Dendritic cell treated with granulocyte-macrophage colony-stimulating factor and Interleukin-4, amounts not matched to agents 40 ng/mL and 50 ng/mL, for 4 days (primary cell): ENCODE measurements around the gene EDIL3.

Experiments used
- H3K27ac Mint-ChIP-seq: one replicate; pipeline ENCODE4 v1.8.0; 2022; ENCODE audit warnings: mild to moderate bottlenecking, mixed read lengths
- H3K27me3 Mint-ChIP-seq: one replicate; pipeline ENCODE4 v1.8.0; 2022; ENCODE audit warnings: mild to moderate bottlenecking, mixed read lengths
- H3K36me3 Mint-ChIP-seq: one replicate; pipeline ENCODE4 v1.8.0; 2022; ENCODE audit warnings: low read depth, mixed read lengths
- H3K4me1 Mint-ChIP-seq: one replicate; pipeline ENCODE4 v1.8.0; 2022; ENCODE audit warnings: low read depth, mixed read lengths
- H3K4me3 Mint-ChIP-seq: one replicate; pipeline ENCODE4 v1.8.0; 2022; ENCODE audit warnings: mild to moderate bottlenecking, moderate library complexity, mixed read lengths
- H3K9me3 Mint-ChIP-seq: one replicate; pipeline ENCODE4 v1.8.0; 2022; ENCODE audit warnings: mixed read lengths
- intact Hi-C: fragments of 100-400 bp; cut with micrococcal nuclease; formaldehyde crosslinking; loops from one replicate; pipeline ENCODE4 v1.15.0; 2022

EDIL3 gene

GRCh38 chr5:84119252-84119651, 265.4 kb downstream of the EDIL3 start:
- no peaks in the 10 kb centered on the region for H3K4me1 Mint-ChIP-seq
- H3K9me3 Mint-ChIP-seq: no peaks in the 10 kb centered on the region
- H3K36me3 Mint-ChIP-seq: no peaks in the 10 kb centered on the region
- no peaks in the 10 kb centered on the region for H3K27me3 Mint-ChIP-seq
- H3K27ac Mint-ChIP-seq: no peak overlapping the region
- no peak overlapping the region for H3K4me3 Mint-ChIP-seq
- intact Hi-C loops: no loop called here

DNA sequence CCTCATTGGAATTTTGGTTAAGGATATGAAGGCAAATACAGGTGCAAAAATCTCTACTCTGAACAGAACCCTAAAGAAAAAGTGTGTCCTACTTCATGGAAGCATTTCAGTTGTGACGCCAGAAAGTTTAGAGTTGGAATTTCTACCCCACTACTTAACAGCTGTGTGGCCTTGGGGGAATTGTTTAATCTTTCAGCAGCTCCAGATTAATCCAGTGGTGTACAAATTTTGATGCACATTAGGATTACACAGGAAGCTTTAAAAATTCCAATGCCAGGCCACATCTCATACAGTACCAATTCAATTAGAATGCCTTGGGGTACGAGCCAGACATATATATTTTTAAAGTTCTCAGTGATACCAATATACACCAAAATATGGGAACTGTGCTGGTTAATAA, 266.1 kb downstream of the EDIL3 start:
- Mint-ChIP-seq H3K4me1 (no peaks in the 10 kb centered on the region), H3K27ac (no peak overlapping the region), H3K36me3 (no peaks in the 10 kb centered on the region), H3K9me3 (no peaks in the 10 kb centered on the region), H3K27me3 (no peaks in the 10 kb centered on the region), H3K4me3 (no peak overlapping the region)
- intact Hi-C loops: no loop called here

DNA sequence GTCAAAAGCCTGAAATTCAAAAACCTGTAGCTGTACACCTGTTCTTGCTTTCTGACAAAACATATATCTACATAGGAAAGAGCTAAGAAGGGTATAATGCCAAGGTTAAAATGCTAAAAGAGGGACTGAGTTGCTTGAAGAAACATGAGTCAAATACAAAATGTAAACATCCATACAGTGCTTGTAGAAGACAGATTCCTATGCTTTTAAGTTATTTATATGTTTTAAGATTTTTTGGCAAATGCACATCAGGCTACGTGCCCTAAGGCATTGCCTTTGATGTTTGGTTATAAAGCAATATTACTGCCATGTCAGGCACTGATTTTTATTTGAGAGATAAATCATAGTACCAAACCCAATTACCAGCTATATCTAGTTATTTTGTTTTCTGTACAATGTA, 269.0 kb downstream of the EDIL3 start:
- Mint-ChIP-seq H3K27me3 (no peaks in the 10 kb centered on the region), H3K9me3 (no peaks in the 10 kb centered on the region), H3K27ac (no peak overlapping the region), H3K4me3 (no peak overlapping the region), H3K4me1 (no peaks in the 10 kb centered on the region), H3K36me3 (no peaks in the 10 kb centered on the region)
- intact Hi-C loops: no loop called here

DNA sequence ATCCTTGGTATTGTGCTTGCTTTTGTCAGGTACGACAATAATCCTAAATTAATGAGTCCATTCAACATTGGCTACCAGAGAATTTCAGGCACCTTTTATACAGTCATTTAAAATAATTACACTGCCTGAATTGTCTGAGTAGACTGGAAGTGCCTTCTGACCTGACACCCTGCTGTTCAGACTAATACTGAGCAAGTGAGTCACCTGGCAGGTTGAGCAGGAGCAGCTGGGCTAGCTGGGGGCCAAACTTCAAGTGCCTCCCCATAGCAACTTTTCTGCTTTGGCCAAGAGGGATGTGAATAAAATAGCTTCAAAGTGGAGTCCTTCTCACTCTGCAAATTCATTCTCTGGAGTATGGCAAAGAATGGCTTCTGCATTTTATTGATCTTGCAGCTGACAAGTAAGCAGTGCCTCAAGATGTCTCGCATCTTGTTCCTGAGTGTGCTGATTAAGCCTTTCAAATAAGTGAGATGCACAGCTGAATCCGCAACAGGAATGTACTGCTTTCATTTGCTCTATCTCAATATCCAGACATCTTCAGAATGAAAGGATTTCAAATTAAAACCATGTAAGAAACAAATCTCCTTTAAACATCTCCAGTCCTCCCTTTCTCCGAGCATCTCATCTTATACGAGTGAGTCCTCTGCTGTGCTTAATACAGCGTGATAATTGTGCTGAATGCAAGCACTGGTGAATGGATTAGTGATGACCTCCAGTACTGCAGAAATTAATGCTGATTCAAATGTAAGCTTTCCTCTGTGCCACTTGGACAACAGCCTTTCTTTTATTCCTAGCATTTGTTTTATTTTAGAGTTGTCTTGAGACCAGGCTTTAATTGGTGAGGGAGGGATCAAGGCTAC, 271.2 kb downstream of the EDIL3 start:
- no peaks in the 10 kb centered on the region for H3K27me3 Mint-ChIP-seq
- no peaks in the 10 kb centered on the region for H3K36me3 Mint-ChIP-seq
- intact Hi-C loops: no loop called here
- H3K9me3 Mint-ChIP-seq: no peaks in the 10 kb centered on the region
- H3K4me1 Mint-ChIP-seq: no peaks in the 10 kb centered on the region
- no peak overlapping the region for H3K27ac Mint-ChIP-seq
- H3K4me3 Mint-ChIP-seq: no peak overlapping the region

DNA sequence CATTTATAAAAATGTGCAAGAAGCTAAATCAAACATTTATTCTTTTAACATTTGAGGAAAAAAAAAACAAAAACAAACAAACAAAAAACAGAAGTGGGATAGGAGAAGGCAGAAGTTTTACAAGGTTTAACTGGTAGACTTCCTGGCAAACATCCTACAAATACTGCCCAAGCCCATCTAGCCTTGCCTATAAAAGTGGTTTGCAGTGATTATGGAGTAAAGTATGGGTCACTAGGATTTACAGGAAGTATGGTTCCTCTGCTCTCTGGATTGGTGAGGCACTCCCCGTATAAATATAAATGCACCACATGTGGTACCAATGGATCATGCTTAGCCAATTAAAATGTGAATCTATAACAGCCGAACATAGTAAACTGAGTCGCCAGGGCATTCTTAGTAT, 291.9 kb downstream of the EDIL3 start:
- no peaks in the 10 kb centered on the region for H3K27me3 Mint-ChIP-seq
- H3K36me3 Mint-ChIP-seq: no peaks in the 10 kb centered on the region
- intact Hi-C loops: no loop called here
- H3K9me3 Mint-ChIP-seq: peaks cover 13% of the 10 kb centered on the region
- H3K4me3 Mint-ChIP-seq: no peak overlapping the region
- H3K4me1 Mint-ChIP-seq: no peaks in the 10 kb centered on the region
- no peak overlapping the region for H3K27ac Mint-ChIP-seq

GRCh38 chr5:84091127-84091799, 293.4 kb downstream of the EDIL3 start:
- Mint-ChIP-seq H3K4me3 (no peak overlapping the region), H3K36me3 (no peaks in the 10 kb centered on the region), H3K27ac (no peak overlapping the region), H3K9me3 (peaks cover 6% of the 10 kb centered on the region), H3K27me3 (no peaks in the 10 kb centered on the region), H3K4me1 (no peaks in the 10 kb centered on the region)
- intact Hi-C loops: no loop called here

DNA sequence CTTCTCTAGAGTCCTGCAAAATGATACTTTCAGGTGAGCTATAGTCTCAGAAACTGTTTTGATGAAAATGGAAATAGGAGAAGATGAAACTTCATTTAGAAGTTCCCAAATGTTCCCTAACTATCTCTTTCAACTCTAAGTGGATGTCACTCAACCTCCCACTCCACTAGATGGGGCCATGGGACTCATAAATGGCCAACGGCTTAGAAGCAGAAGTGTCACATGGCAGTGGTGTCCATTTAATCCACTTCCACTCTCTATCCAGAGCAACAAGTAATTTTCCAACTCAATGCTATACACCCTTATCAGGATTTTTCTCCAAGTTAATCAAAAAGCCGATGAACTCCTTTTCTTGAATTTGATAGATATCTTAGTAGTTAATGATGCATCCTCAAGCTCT, 295.7 kb downstream of the EDIL3 start:
- H3K36me3 Mint-ChIP-seq: no peaks in the 10 kb centered on the region
- H3K27ac Mint-ChIP-seq: no peak overlapping the region
- H3K9me3 Mint-ChIP-seq: no peaks in the 10 kb centered on the region
- intact Hi-C loops: loop anchor here (5.0 kb wide), 1 partner anchor 168 kb away; no protein-coding TSS in a partner anchor
- no peak overlapping the region for H3K4me3 Mint-ChIP-seq
- H3K27me3 Mint-ChIP-seq: no peaks in the 10 kb centered on the region
- no peaks in the 10 kb centered on the region for H3K4me1 Mint-ChIP-seq

- Mint-ChIP-seq H3K4me1 (no peaks in the 10 kb centered on the region), H3K36me3 (no peaks in the 10 kb centered on the region), H3K9me3 (no peaks in the 10 kb centered on the region), H3K27ac (no peak overlapping the region), H3K4me3 (no peak overlapping the region), H3K27me3 (no peaks in the 10 kb centered on the region)
- intact Hi-C loops: loop anchor here (5.0 kb wide), 1 partner anchor 171 kb away; no protein-coding TSS in a partner anchor
Observed at GRCh38 chr5:84086511-84086910, 298.2 kb downstream of the EDIL3 start.

DNA sequence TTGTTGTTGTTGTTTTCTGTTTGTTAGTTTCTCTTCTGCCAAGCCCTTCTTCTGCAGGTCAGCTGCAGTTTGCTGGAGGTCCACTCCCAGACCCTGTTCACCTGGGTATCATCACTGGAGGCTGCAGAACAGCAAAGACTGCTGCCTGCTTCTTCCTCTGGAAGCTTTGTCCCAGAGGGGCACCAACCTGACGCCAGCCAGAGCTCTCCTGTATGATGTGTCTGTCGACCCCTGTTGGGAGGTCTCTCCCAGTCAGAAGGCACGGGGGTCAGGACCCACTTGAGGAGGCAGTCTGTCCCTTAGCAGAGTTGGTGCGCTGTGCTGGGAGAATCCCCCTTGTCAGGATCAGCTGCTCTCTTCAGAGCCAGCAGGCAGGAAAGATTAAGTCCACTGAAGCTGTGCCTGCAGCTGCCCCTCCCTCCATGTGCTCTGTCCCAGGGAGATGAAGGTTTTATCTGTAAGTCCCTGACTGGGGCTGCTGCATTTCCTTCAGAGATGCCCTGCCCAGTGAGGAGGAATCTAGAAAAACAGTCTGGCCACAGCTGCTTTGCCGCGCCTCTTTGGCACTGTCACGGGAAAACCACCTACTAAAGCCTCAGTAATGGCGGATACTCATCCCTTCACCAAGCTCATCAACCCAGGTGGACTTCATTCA, 299.2 kb downstream of the EDIL3 start:
- Mint-ChIP-seq H3K27me3 (no peaks in the 10 kb centered on the region), H3K4me3 (no peak overlapping the region), H3K9me3 (no peaks in the 10 kb centered on the region), H3K27ac (no peak overlapping the region), H3K4me1 (no peaks in the 10 kb centered on the region), H3K36me3 (no peaks in the 10 kb centered on the region)
- intact Hi-C loops: loop anchor here (5.0 kb wide), 1 partner anchor 172 kb away; no protein-coding TSS in a partner anchor

DNA sequence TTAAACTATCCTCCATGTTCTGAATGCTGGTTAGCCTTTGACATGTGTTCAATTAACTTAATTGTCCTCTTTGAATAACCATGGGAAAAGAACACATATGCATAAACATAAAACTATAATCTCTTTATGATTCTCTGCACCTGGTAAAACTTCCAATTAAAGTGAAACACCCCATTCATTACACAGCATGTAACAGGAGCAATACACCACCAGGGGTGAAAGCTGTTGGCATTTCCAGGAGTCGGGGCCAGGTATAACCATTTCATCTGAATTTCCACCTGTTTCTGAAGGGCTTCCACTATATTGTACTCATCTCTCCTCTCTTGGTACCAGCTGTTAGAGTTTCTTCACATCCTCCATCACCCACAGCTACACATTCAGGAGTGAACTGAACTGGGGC, 303.8 kb downstream of the EDIL3 start:
- no peak overlapping the region for H3K4me3 Mint-ChIP-seq
- intact Hi-C loops: no loop called here

GRCh38 chr5:84072339-84072738, 312.3 kb downstream of the EDIL3 start:
- intact Hi-C loops: no loop called here
- H3K9me3 Mint-ChIP-seq: no peaks in the 10 kb centered on the region
- no peaks in the 10 kb centered on the region for H3K27me3 Mint-ChIP-seq
- no peaks in the 10 kb centered on the region for H3K36me3 Mint-ChIP-seq
- no peak overlapping the region for H3K4me3 Mint-ChIP-seq
- H3K4me1 Mint-ChIP-seq: no peaks in the 10 kb centered on the region
- H3K27ac Mint-ChIP-seq: no peak overlapping the region

More for the DNA sequence above, 303.8 kb downstream of the EDIL3 start:
- Mint-ChIP-seq H3K27me3 (no peaks in the 10 kb centered on the region), H3K36me3 (no peaks in the 10 kb centered on the region), H3K4me1 (peaks cover 6% of the 10 kb centered on the region), H3K9me3 (no peaks in the 10 kb centered on the region), H3K27ac (no peak overlapping the region)

DNA sequence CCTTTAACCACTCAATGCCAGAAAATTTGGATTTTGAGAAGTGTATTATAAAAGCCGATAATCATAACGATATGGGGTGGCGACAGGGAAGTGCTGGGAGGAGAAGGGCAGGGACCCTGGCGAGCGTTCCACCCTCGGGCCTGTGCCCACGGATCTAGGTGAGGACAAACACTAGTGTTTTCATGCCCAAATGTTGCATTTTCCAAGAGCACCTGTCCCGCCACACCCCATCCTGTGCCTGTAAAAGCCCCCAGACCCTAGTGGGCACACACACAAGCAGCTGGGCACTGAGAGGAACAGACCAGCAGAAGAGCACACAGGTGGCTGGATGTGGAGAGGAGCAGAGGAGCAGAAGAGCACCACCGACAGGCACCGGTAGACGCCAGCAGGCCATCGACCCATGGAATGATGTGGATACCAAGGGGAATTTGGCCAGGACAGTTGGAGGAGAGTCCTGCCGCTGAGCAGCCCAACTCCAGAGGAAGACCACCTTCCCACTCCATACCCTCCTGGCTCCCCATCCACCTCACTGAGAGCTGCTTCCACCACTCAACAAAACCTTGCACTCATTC, 315.0 kb downstream of the EDIL3 start:
- no peaks in the 10 kb centered on the region for H3K4me1 Mint-ChIP-seq
- intact Hi-C loops: no loop called here
- H3K27me3 Mint-ChIP-seq: no peaks in the 10 kb centered on the region
- no peak overlapping the region for H3K27ac Mint-ChIP-seq
- no peaks in the 10 kb centered on the region for H3K36me3 Mint-ChIP-seq
- no peaks in the 10 kb centered on the region for H3K9me3 Mint-ChIP-seq
- no peak overlapping the region for H3K4me3 Mint-ChIP-seq

DNA sequence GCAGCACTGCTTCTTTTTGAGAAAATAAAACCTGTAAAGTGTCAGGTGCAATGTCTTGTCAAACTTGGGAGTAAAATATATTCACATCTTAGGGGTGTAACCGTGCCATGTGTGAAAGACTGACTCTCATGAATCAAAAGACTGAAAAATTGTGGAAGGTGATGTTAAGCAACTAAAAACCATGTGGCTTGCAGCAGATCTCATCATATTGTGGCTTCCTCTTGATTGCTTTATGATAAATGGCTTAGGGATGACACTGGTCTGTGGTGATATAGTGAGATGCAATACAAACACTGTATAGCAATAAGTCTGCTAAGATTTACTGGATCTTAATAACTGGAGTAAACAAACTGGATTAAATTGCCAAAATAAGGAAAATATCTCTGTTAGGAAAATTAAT, 321.6 kb downstream of the EDIL3 start:
- intact Hi-C loops: no loop called here
- H3K4me1 Mint-ChIP-seq: no peaks in the 10 kb centered on the region
- no peak overlapping the region for H3K4me3 Mint-ChIP-seq
- H3K36me3 Mint-ChIP-seq: no peaks in the 10 kb centered on the region
- H3K27ac Mint-ChIP-seq: no peak overlapping the region
- H3K9me3 Mint-ChIP-seq: no peaks in the 10 kb centered on the region
- no peaks in the 10 kb centered on the region for H3K27me3 Mint-ChIP-seq

DNA sequence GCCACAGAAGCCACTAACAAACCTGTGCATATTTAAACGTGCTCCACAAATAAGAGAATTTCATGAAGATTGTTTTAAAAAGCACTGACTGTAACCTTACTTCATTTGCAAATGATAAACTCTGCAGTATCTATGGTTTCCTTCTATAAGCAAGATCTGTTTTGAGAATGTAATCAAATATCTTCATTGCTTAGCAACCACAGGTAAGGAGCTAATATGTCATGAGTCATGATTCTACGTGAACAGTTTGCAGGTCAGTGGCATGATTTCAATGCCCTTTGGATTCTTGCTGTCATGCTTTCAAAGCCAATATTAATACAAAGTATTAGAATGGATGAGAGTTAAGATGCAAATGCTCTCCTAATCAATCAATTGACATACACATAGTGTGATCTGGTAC, 325.0 kb downstream of the EDIL3 start:
- no peaks in the 10 kb centered on the region for H3K4me1 Mint-ChIP-seq
- H3K27me3 Mint-ChIP-seq: no peaks in the 10 kb centered on the region
- H3K27ac Mint-ChIP-seq: no peak overlapping the region
- no peaks in the 10 kb centered on the region for H3K9me3 Mint-ChIP-seq
- H3K4me3 Mint-ChIP-seq: no peak overlapping the region
- no peaks in the 10 kb centered on the region for H3K36me3 Mint-ChIP-seq
- intact Hi-C loops: no loop called here
